ENCODE measurements around the gene GALNT14. TPM values are rescaled to one million over a fixed set of nuclear protein-coding genes. Genes with fewer than 3 reads are reported as not detected.

GALNT14 gene
- total RNA-seq, 2 donors from 2014 or later = 0.15 to 1.0 TPM

DNA sequence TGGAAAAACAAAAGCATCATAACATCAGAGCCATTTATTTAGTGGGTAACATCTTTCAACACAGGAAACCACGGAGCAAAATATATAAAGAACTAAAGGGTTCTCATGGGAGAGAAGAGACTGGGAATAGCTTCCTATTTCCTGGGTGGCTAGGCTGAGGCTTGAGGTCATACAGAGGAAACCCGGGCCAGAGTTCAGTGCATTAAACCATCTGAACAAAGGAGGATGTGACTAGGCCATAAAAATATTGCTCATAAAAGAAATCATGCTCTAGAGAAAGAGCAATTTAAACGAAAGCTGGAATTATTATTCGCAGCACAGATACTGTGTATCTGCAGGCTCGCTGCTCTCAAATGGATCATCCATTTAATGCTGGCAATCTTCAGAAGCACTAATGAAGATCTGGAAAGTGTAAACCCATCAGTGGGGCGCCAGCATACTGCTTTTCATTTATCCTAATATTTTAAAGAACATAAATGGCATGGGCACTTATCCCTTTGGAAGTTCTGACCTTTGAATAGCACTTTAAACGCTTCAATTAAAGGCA, 83.3 kb downstream of the GALNT14 start:
- no peak for DNase-seq (ENCODE audit: low spot score)
- TF ChIP-seq, protein P1, sequence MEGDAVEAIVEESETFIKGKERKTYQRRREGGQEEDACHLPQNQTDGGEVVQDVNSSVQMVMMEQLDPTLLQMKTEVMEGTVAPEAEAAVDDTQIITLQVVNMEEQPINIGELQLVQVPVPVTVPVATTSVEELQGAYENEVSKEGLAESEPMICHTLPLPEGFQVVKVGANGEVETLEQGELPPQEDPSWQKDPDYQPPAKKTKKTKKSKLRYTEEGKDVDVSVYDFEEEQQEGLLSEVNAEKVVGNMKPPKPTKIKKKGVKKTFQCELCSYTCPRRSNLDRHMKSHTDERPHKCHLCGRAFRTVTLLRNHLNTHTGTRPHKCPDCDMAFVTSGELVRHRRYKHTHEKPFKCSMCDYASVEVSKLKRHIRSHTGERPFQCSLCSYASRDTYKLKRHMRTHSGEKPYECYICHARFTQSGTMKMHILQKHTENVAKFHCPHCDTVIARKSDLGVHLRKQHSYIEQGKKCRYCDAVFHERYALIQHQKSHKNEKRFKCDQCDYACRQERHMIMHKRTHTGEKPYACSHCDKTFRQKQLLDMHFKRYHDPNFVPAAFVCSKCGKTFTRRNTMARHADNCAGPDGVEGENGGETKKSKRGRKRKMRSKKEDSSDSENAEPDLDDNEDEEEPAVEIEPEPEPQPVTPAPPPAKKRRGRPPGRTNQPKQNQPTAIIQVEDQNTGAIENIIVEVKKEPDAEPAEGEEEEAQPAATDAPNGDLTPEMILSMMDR (IDR thresholded peaks at IDR 0.05) = no peak
- no peaks in the 10 kb centered on the region for H3K27me3 ChIP-seq
- H3K4me3 ChIP-seq = no peak overlapping the region
- peaks cover 0 to 9% of the 10 kb centered on the region in 2 donors for H3K4me1 ChIP-seq
- H3K36me3 ChIP-seq = no peaks in the 10 kb centered on the region
- H3K9me3 ChIP-seq = no peaks in the 10 kb centered on the region
- H3K27ac ChIP-seq = no peak overlapping the region

GRCh38 chr2:31053929-31054782, 84.1 kb downstream of the GALNT14 start:
- H3K9me3 ChIP-seq = no peaks in the 10 kb centered on the region
- no peaks in the 10 kb centered on the region for H3K36me3 ChIP-seq
- H3K4me3 ChIP-seq = no peak overlapping the region
- no peak for DNase-seq (ENCODE audit: low spot score)
- TF ChIP-seq, protein P1 (IDR thresholded peaks at IDR 0.05) = no peak
- H3K4me1 ChIP-seq = peaks cover 0 to 9% of the 10 kb centered on the region in 2 donors
- no peaks in the 10 kb centered on the region for H3K27me3 ChIP-seq
- H3K27ac ChIP-seq = no peak overlapping the region

DNA sequence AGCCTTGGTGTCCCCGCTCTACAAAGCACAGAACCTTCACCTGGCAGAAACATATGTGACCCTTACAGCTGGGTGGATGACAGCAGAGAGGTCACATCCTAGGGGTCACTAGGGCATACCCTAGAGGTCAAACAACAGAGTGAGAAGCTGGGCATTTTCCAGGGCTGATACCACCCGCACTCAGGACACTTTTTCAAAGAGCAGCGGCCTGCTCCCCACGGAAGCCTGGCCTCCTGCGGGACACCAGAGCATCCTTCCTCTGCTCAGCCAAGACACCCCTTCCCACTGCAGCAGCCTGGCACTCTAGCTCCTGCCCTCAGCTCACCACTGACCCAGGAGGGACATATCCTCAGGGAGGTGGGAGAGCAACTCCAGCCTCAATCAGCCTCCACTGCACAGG, 86.0 kb downstream of the GALNT14 start:
- TF ChIP-seq, protein P1 (IDR thresholded peaks at IDR 0.05) = no peak
- H3K27me3 ChIP-seq = no peaks in the 10 kb centered on the region
- H3K27ac ChIP-seq = no peak overlapping the region
- no peak for DNase-seq (ENCODE audit: low spot score)
- peaks cover 0 to 9% of the 10 kb centered on the region in 2 donors for H3K4me1 ChIP-seq
- H3K9me3 ChIP-seq = no peaks in the 10 kb centered on the region
- H3K36me3 ChIP-seq = no peaks in the 10 kb centered on the region
- no peak overlapping the region for H3K4me3 ChIP-seq

DNA sequence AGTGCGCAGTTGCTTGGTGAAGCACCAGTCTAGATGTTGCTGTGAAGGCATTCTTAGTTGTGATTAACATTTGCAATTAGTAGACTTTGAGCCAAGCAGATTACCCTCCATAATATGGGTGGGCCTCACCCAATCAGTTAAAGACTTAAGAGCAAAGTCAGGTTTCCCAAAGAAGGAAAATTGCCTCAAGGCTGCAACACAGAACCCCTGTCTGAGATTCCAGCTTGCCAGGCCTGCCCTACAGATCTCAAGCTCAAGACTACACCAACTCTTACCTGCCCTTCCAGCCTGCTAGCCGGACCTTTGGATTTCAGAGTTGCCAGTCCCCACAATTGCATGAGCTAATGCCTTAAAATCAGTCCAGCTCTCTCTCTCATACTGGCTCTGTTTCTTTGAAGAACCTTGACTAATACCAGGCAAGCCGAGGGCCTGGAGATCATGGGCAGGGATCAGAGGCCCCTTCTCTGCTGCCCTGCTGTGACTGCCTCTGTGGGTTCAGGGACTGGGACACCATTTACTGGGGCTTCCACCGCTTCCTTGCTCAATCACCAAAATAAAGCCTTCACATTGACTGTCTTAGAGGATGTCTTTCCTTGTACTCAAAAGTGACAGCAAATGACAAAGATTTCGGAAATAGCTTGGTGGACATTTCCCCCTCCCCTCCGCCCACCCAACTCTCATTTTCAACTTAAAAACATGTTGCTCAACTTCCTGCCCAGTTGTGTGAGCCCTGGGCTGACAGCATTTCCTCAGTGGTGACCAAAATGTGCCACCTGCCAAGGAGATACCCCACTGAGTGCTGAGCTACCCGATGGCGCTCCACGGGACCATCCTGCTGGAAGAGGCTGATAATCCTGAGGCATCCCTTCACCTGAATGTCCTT, 86.7 kb downstream of the GALNT14 start:
- Histone ChIP-seq H3K9me3 (no peaks in the 10 kb centered on the region), H3K27me3 (no peaks in the 10 kb centered on the region), H3K4me1 (peaks cover 0 to 9% of the 10 kb centered on the region in 2 donors), H3K36me3 (no peaks in the 10 kb centered on the region), H3K27ac (no peak overlapping the region), H3K4me3 (no peak overlapping the region)
- no peak for DNase-seq (ENCODE audit: low spot score)
- TF ChIP-seq, protein P1 (IDR thresholded peaks at IDR 0.05) = no peak

GRCh38 chr2:31049916-31050588, 88.2 kb downstream of the GALNT14 start:
- no peak overlapping the region for H3K27ac ChIP-seq
- no peaks in the 10 kb centered on the region for H3K27me3 ChIP-seq
- peaks cover 0 to 2% of the 10 kb centered on the region in 2 donors for H3K4me1 ChIP-seq
- no peak overlapping the region for H3K4me3 ChIP-seq
- DNase-seq (ENCODE audit: low spot score) = no peak
- TF ChIP-seq, protein P1 (IDR thresholded peaks at IDR 0.05) = no peak
- H3K9me3 ChIP-seq = no peaks in the 10 kb centered on the region
- H3K36me3 ChIP-seq = no peaks in the 10 kb centered on the region

All from right atrium auricular region (tissue), 2 donors.